Type B pancreatic cell (in vitro differentiated cells): ENCODE measurements around the gene NAXD. TPM values are rescaled to one million over a fixed set of nuclear protein-coding genes. Genes with fewer than 3 reads are reported as not detected.
"Not testable (repeated sequence)": the region's sequence is repeated elsewhere in the genome, so short reads cannot be mapped to it uniquely, and the experiment has no call there.

Source experiments
- DNase-seq: peaks from one replicate; pipeline ENCODE4 v3.0.0; 2021; ENCODE audit warnings: mixed read lengths; ENCODE audit not compliant: unreplicated experiment; ENCODE audit errors: extremely low spot score
- H3K27ac Mint-ChIP-seq: 2 replicates; pipeline ENCODE4 v1.8.0; 2021; ENCODE audit warnings: mild to moderate bottlenecking, mixed read lengths
- H3K27me3 Mint-ChIP-seq: 2 replicates; pipeline ENCODE4 v1.8.0; 2021; ENCODE audit warnings: mixed read lengths
- H3K36me3 Mint-ChIP-seq: 2 replicates; pipeline ENCODE4 v1.8.0; 2021; ENCODE audit warnings: mixed read lengths
- H3K4me1 Mint-ChIP-seq: one replicate; pipeline ENCODE4 v1.8.0; 2021; ENCODE audit warnings: mixed read lengths; ENCODE audit not compliant: unreplicated experiment
- H3K4me3 Mint-ChIP-seq: 2 replicates; pipeline ENCODE4 v1.8.0; 2021; ENCODE audit warnings: mild to moderate bottlenecking, mixed read lengths
- H3K9me3 Mint-ChIP-seq: 2 replicates; pipeline ENCODE4 v1.8.0; 2021; ENCODE audit warnings: mixed read lengths
- CTCF ChIP-seq: fragments of 200-600 bp; sonication (generic); conservative IDR thresholded peaks from 2 replicates; pipeline ENCODE4 v1.5.0; 2021; ENCODE audit warnings: antibody characterized with exemption, mild to moderate bottlenecking
- total RNA-seq: library from RNA; stranded (reverse); gene quantifications from 2 replicates; pipeline ENCODE4 v1.2.1, GENCODE V29; 2021; ENCODE audit warnings: low replicate concordance

The NAXD gene
- total RNA-seq, 1 donor from 2014 or later = 39.5 TPM

DNA sequence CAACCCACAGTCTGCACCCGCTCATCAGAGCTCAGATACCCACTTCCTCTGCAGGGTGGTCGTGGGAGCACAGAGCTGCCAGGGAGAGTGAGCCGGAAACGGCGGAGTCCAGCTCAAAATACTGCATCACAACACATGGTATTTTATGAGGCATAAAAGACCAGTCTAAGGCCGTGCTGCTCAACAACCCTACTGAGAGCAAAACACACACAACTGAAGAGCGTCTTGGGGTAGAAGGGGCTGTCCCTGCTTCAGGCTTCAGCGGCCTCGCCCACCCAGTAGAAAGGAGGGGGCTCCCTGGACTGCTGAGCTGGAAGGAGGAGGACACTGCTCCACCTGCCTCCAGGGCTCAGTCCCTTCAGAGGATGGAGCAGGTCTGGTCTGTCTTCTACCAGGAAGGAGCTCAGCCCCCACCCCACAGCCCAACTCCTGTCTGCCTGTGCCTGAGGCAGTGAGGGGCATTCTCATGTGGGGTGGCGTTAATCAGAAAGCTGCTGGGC, 36.9 kb downstream of the NAXD start:
- TF ChIP-seq CTCF = no peak
- Mint-ChIP-seq H3K4me1 (no peaks in the 10 kb centered on the region), H3K4me3 (no peak overlapping the region), H3K9me3 (no peaks in the 10 kb centered on the region), H3K27me3 (no peaks in the 10 kb centered on the region), H3K27ac (no peak overlapping the region), H3K36me3 (peaks cover 17% of the 10 kb centered on the region)
- DNase-seq = no peak

- Mint-ChIP-seq H3K27ac (no peak overlapping the region), H3K4me3 (no peak overlapping the region), H3K9me3 (no peaks in the 10 kb centered on the region), H3K27me3 (no peaks in the 10 kb centered on the region), H3K36me3 (peaks cover 22% of the 10 kb centered on the region), H3K4me1 (no peaks in the 10 kb centered on the region)
- TF ChIP-seq CTCF = no peak
- no peak for DNase-seq
These were observed 37.4 kb downstream of the NAXD start for GRCh38 chr13:110652764-110653163.

DNA sequence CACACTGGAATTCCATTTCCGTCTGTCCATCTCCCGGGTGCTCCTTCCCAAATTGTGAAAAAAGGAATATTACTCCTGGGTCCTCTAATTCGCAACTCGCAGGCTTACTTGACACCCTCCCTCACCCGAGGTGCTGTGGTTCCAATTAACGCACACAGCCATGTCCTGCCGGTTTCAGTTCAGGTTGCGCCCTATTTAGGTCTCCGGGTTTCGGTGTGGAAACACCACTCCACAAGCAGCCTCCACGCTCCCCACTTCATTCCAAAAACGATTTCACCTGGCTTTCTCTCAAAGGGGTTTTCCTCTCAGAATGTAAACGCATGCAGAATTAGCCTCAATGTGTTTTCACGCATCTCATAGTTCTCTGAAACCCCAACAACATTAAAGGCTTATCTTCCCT, 37.9 kb downstream of the NAXD start:
- no peak for TF ChIP-seq CTCF
- Mint-ChIP-seq H3K36me3 (peaks cover 27% of the 10 kb centered on the region), H3K4me1 (no peaks in the 10 kb centered on the region), H3K27ac (no peak overlapping the region), H3K9me3 (no peaks in the 10 kb centered on the region), H3K27me3 (no peaks in the 10 kb centered on the region), H3K4me3 (no peak overlapping the region)
- no peak for DNase-seq

GRCh38 chr13:110653851-110654250, 38.5 kb downstream of the NAXD start:
- no peak for TF ChIP-seq CTCF
- Mint-ChIP-seq H3K27ac (no peak overlapping the region), H3K27me3 (no peaks in the 10 kb centered on the region), H3K36me3 (peaks cover 32% of the 10 kb centered on the region), H3K4me1 (no peaks in the 10 kb centered on the region), H3K4me3 (no peak overlapping the region), H3K9me3 (no peaks in the 10 kb centered on the region)
- DNase-seq = no peak

GRCh38 chr13:110657196-110657595, 41.9 kb downstream of the NAXD start:
- no peaks in the 10 kb centered on the region for H3K4me1 Mint-ChIP-seq
- no peak for DNase-seq
- no peaks in the 10 kb centered on the region for H3K27me3 Mint-ChIP-seq
- no peak for TF ChIP-seq CTCF
- peaks cover 19% of the 10 kb centered on the region for H3K9me3 Mint-ChIP-seq
- H3K36me3 Mint-ChIP-seq = peaks cover 58% of the 10 kb centered on the region
- no peak overlapping the region for H3K4me3 Mint-ChIP-seq
- H3K27ac Mint-ChIP-seq = no peak overlapping the region

DNA sequence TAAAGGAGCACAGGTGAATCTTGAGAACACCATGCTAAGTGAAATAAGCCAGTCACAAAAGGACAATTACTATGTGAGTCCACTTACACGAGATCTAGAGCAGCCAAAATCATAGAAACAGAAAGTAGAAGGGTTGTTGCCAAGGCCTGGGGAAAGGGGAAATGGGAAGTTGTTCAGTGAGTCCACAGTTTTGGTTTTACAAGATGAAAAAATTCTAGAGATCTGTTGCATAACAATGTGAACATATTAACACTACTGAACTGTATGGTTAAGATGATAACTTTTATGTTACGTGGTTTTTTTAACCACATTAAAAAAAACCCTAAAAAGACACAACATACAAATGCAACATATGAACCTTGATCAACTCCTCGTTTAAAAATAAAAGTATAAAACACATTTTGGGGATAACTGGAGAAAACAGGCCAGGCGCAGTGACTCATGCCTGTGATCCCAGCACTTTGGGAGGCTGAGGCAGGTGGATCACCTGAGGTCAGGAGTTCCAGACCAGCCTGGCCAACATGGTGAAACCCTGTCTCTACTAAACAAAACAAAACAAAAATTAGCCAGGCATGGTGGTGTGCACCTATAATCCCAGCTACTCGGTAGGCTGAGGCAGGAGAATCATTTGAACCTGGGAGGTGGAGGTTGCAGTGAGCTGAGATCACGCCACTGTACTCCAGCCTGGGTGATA, 43.0 kb downstream of the NAXD start:
- H3K27ac Mint-ChIP-seq, H3K27me3 Mint-ChIP-seq, H3K4me1 Mint-ChIP-seq, DNase-seq, H3K4me3 Mint-ChIP-seq: not testable (repeated sequence)
- peaks cover 67% of the 10 kb centered on the region for H3K36me3 Mint-ChIP-seq
- H3K9me3 Mint-ChIP-seq = peaks cover 19% of the 10 kb centered on the region
